ENCODE results near the gene TEX55. TPM values are rescaled to one million over a fixed set of nuclear protein-coding genes. Genes with fewer than 3 reads are reported as not detected.

TEX55 gene
- total and polyA plus RNA-seq, 2 donors (not counting 1 experiment from before 2014, with no cell fraction given): not detected

DNA sequence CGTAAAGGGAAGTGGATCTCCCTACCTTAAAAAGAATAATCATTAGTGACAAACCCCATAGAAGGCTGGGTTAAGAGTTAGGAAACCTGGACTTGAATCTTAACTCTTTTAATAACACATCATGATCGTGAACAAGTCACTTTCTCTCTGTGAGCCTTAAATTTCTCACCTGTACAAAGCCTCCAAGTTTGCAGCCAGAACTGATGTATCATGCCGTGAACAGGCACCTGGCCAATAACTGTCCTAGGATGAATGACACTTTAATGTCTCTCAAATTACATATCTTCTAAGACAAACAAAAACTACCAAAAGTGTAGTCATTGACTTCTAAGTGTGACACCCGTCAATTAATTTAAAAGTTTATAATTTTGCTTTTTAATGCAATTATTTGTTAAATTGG, 31.4 kb downstream of the TEX55 start:
- CTCF ChIA-PET: no interaction called here
- Histone ChIP-seq H3K4me2 (replicated peaks; ENCODE audit: low read depth, low read length, poor library complexity, severe bottlenecking) (no peak overlapping the region), H3K36me3 (replicated peaks in 1 of 2; ENCODE audit: control extremely low read depth in 1 of 2, control insufficient read depth in 1 of 2, extremely low read depth in 1 of 2, insufficient read depth in 2 of 2, low read length in 1 of 2) (no peaks in the 10 kb centered on the region), H3K27ac (ENCODE audit: low read length in 2 of 2) (no peak overlapping the region), H3K4me1 (ENCODE audit: control insufficient read depth in 2 of 2, insufficient read depth in 2 of 2, low read length in 2 of 2) (no peaks in the 10 kb centered on the region), H3K9ac (ENCODE audit: low read length) (no peak overlapping the region), H3K4me3 (ENCODE audit: control extremely low read depth in 1 of 5, extremely low read depth in 1 of 5, insufficient read depth in 1 of 5, low read depth in 2 of 5, low read length in 4 of 5) (no peak overlapping the region), H3K79me2 (ENCODE audit: control insufficient read depth, insufficient read depth, low read length) (no peaks in the 10 kb centered on the region), H4K20me1 (ENCODE audit: control insufficient read depth, insufficient read depth, low read length, poor library complexity, severe bottlenecking) (no peaks in the 10 kb centered on the region), H3K27me3 (replicated peaks in 1 of 4; ENCODE audit: control extremely low read depth in 1 of 4, control insufficient read depth in 3 of 4, insufficient read depth in 4 of 4, low read length in 3 of 4) (no peaks in the 10 kb centered on the region), H3K9me3 (ENCODE audit: control extremely low read depth in 1 of 3, control insufficient read depth in 2 of 3, insufficient read depth in 1 of 3, low read length in 2 of 3) (no peaks in the 10 kb centered on the region), H2AFZ (ENCODE audit: insufficient read depth, low read depth, low read length, poor library complexity, severe bottlenecking) (no peak overlapping the region)
- POLR2A ChIA-PET: no interaction called here
- intact Hi-C loops (cut with micrococcal nuclease): no loop called here
- Mint-ChIP-seq H3K4me1 (no peaks in the 10 kb centered on the region), H3K9me3 (ENCODE audit: insufficient read depth) (no peaks in the 10 kb centered on the region), H3K4me3 (no peak overlapping the region), H3K27ac (no peak overlapping the region), H3K27me3 (peaks cover 39% of the 10 kb centered on the region)
- no peak for DNase-seq
- ATAC-seq (ENCODE audit: low read depth): no peak
- no peak for TF ChIP-seq EZH2 (IDR thresholded peaks at IDR 0.05; ENCODE audit: borderline replicate concordance, insufficient read depth, low read depth, low read length, poor library complexity, severe bottlenecking)
- TF ChIP-seq, protein P1, sequence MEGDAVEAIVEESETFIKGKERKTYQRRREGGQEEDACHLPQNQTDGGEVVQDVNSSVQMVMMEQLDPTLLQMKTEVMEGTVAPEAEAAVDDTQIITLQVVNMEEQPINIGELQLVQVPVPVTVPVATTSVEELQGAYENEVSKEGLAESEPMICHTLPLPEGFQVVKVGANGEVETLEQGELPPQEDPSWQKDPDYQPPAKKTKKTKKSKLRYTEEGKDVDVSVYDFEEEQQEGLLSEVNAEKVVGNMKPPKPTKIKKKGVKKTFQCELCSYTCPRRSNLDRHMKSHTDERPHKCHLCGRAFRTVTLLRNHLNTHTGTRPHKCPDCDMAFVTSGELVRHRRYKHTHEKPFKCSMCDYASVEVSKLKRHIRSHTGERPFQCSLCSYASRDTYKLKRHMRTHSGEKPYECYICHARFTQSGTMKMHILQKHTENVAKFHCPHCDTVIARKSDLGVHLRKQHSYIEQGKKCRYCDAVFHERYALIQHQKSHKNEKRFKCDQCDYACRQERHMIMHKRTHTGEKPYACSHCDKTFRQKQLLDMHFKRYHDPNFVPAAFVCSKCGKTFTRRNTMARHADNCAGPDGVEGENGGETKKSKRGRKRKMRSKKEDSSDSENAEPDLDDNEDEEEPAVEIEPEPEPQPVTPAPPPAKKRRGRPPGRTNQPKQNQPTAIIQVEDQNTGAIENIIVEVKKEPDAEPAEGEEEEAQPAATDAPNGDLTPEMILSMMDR (IDR thresholded peaks at IDR 0.05): no peak
- 94% methylated on average over 2 of the region's 4 CpGs for whole genome bisulfite sequencing (ENCODE audit: insufficient coverage)

DNA sequence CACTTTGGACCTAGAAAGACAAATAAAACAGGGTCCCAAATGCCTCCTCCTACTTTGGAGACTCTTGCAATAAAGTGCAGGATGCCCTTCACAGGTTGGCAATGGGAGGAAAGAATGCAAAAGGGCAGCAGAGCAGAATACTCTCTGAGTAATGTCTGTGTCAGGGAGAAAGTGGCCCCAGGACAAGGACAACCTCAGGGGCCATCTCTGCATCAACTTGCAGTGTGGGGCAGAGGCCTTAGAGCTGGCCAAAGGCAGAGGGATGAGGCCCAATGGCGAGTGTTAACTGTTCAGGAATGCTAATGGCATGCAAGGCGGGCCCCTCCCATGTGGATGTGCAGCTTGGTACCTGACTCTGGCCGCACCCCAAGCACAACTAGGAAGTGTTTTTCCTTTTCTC, 35.8 kb downstream of the TEX55 start:
- DNase-seq (no peak), ATAC-seq (ENCODE audit: low read depth) (no peak)
- Mint-ChIP-seq H3K27ac (no peak overlapping the region), H3K4me1 (no peaks in the 10 kb centered on the region), H3K27me3 (peaks cover 26% of the 10 kb centered on the region), H3K9me3 (ENCODE audit: insufficient read depth) (no peaks in the 10 kb centered on the region), H3K4me3 (no peak overlapping the region)
- Histone ChIP-seq H3K4me2 (replicated peaks; ENCODE audit: low read depth, low read length, poor library complexity, severe bottlenecking) (no peak overlapping the region), H2AFZ (ENCODE audit: insufficient read depth, low read depth, low read length, poor library complexity, severe bottlenecking) (no peak overlapping the region), H4K20me1 (ENCODE audit: control insufficient read depth, insufficient read depth, low read length, poor library complexity, severe bottlenecking) (no peaks in the 10 kb centered on the region), H3K79me2 (ENCODE audit: control insufficient read depth, insufficient read depth, low read length) (no peaks in the 10 kb centered on the region), H3K36me3 (replicated peaks in 1 of 2; ENCODE audit: control extremely low read depth in 1 of 2, control insufficient read depth in 1 of 2, extremely low read depth in 1 of 2, insufficient read depth in 2 of 2, low read length in 1 of 2) (no peaks in the 10 kb centered on the region), H3K27ac (ENCODE audit: low read length in 2 of 2) (no peak overlapping the region), H3K4me1 (ENCODE audit: control insufficient read depth in 2 of 2, insufficient read depth in 2 of 2, low read length in 2 of 2) (no peaks in the 10 kb centered on the region), H3K9ac (ENCODE audit: low read length) (no peak overlapping the region), H3K4me3 (ENCODE audit: control extremely low read depth in 1 of 5, extremely low read depth in 1 of 5, insufficient read depth in 1 of 5, low read depth in 2 of 5, low read length in 4 of 5) (no peak overlapping the region), H3K27me3 (replicated peaks in 1 of 4; ENCODE audit: control extremely low read depth in 1 of 4, control insufficient read depth in 3 of 4, insufficient read depth in 4 of 4, low read length in 3 of 4) (no peaks in the 10 kb centered on the region), H3K9me3 (ENCODE audit: control extremely low read depth in 1 of 3, control insufficient read depth in 2 of 3, insufficient read depth in 1 of 3, low read length in 2 of 3) (no peaks in the 10 kb centered on the region)
- POLR2A ChIA-PET: no interaction called here
- CTCF ChIA-PET: no interaction called here
- intact Hi-C loops (cut with micrococcal nuclease): no loop called here
- TF ChIP-seq, protein P1 (IDR thresholded peaks at IDR 0.05): no peak
- TF ChIP-seq EZH2 (IDR thresholded peaks at IDR 0.05; ENCODE audit: borderline replicate concordance, insufficient read depth, low read depth, low read length, poor library complexity, severe bottlenecking): no peak
- WGBS (ENCODE audit: insufficient coverage): 83% methylated on average over 2 of the region's 3 CpGs

All from B cell (primary cell).